SK-N-SH treated with all-trans-retinoic acid at 6 μM for 48 hours (cell line): ENCODE data around the gene TSHZ2.

Experiments
- BACH2 ChIP-seq: fragments of 250-450 bp; sonication (Bioruptor Pico); IDR thresholded peaks from 2 replicates; pipeline ENCODE4 v1.9.0; 2021; ENCODE audit warnings: mild to moderate bottlenecking, borderline replicate concordance
- CSDC2 ChIP-seq: fragments of 250-450 bp; sonication (Bioruptor Pico); IDR thresholded peaks from 2 replicates; pipeline ENCODE4 v1.5.0; 2020; ENCODE audit warnings: mild to moderate bottlenecking, moderate library complexity
- ESRRG ChIP-seq: fragments of 250-450 bp; sonication (Bioruptor Pico); IDR thresholded peaks from 2 replicates; pipeline ENCODE4 v1.6.1; 2021; ENCODE audit warnings: mild to moderate bottlenecking
- ISL1 ChIP-seq: fragments of 250-450 bp; sonication (Bioruptor Pico); IDR thresholded peaks from 2 replicates; pipeline ENCODE4 v2.1.2; 2022; ENCODE audit warnings: mild to moderate bottlenecking, moderate library complexity
- RARB ChIP-seq: fragments of 250-450 bp; sonication (Bioruptor Pico); IDR thresholded peaks from 2 replicates; pipeline ENCODE4 v1.8.0; 2021; ENCODE audit warnings: mild to moderate bottlenecking, moderate library complexity
- TOX ChIP-seq: fragments of 250-450 bp; sonication (Bioruptor Pico); IDR thresholded peaks from 2 replicates; pipeline ENCODE4 v1.8.0; 2021; ENCODE audit warnings: mild to moderate bottlenecking, moderate library complexity, borderline replicate concordance
- ZFP30 ChIP-seq: fragments of 450-650 bp; formaldehyde crosslinking; IDR thresholded peaks from 2 replicates; pipeline ENCODE4 v1.5.0; 2022; ENCODE audit warnings: mild to moderate bottlenecking, moderate library complexity
- TF ChIP-seq, protein P1 (sequence below): fragments of 250-450 bp; sonication (Bioruptor Pico); IDR thresholded peaks from 2 replicates; pipeline ENCODE4 v1.8.0; 2020; ENCODE audit warnings: mild to moderate bottlenecking, moderate library complexity, borderline replicate concordance
- TF ChIP-seq, protein P2 (sequence below): fragments of 250-450 bp; sonication (Bioruptor Pico); IDR thresholded peaks from 2 replicates; pipeline ENCODE4 v1.8.0; 2021; ENCODE audit warnings: low read depth, mild to moderate bottlenecking, moderate library complexity, borderline replicate concordance
- TF ChIP-seq, protein P3 (sequence below): fragments of 250-450 bp; sonication (Bioruptor Pico); IDR thresholded peaks from 2 replicates; pipeline ENCODE4 v1.5.1; 2020; ENCODE audit warnings: low read depth, mild to moderate bottlenecking, moderate library complexity

DNA sequence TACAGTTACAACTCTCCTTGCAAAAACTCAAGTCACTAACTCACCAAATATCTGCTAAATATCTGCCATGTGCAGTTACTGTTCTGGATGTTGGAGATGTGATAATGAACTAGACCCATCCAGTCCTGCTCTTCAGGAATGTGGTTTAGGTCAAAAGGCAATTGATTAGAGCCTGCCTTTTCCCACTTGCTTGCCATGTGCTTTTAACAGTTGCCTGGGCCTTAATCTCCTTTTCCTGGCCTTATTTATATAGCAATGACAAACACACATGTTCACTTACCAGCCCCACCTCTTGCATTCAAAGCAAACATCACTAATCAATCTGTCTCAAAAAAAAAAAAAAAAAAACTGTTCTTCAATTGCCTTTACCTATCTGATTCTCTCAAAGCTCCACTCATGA is 422.3 kb downstream of the TSHZ2 start:
- TF ChIP-seq ISL1 (no peak), BACH2 (CRISPR knock-in tag) (no peak), ZFP30 (CRISPR knock-in tag) (no peak), ESRRG (CRISPR knock-in tag) (no peak), TOX (no peak), RARB (no peak), CSDC2 (no peak)
- TF ChIP-seq, protein P1, sequence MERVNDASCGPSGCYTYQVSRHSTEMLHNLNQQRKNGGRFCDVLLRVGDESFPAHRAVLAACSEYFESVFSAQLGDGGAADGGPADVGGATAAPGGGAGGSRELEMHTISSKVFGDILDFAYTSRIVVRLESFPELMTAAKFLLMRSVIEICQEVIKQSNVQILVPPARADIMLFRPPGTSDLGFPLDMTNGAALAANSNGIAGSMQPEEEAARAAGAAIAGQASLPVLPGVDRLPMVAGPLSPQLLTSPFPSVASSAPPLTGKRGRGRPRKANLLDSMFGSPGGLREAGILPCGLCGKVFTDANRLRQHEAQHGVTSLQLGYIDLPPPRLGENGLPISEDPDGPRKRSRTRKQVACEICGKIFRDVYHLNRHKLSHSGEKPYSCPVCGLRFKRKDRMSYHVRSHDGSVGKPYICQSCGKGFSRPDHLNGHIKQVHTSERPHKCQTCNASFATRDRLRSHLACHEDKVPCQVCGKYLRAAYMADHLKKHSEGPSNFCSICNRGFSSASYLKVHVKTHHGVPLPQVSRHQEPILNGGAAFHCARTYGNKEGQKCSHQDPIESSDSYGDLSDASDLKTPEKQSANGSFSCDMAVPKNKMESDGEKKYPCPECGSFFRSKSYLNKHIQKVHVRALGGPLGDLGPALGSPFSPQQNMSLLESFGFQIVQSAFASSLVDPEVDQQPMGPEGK: no peak
- TF ChIP-seq, protein P2, sequence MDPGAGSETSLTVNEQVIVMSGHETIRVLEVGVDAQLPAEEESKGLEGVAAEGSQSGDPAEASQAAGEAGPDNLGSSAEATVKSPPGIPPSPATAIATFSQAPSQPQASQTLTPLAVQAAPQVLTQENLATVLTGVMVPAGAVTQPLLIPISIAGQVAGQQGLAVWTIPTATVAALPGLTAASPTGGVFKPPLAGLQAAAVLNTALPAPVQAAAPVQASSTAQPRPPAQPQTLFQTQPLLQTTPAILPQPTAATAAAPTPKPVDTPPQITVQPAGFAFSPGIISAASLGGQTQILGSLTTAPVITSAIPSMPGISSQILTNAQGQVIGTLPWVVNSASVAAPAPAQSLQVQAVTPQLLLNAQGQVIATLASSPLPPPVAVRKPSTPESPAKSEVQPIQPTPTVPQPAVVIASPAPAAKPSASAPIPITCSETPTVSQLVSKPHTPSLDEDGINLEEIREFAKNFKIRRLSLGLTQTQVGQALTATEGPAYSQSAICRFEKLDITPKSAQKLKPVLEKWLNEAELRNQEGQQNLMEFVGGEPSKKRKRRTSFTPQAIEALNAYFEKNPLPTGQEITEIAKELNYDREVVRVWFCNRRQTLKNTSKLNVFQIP (CRISPR knock-in tag): no peak
- TF ChIP-seq, protein P3, sequence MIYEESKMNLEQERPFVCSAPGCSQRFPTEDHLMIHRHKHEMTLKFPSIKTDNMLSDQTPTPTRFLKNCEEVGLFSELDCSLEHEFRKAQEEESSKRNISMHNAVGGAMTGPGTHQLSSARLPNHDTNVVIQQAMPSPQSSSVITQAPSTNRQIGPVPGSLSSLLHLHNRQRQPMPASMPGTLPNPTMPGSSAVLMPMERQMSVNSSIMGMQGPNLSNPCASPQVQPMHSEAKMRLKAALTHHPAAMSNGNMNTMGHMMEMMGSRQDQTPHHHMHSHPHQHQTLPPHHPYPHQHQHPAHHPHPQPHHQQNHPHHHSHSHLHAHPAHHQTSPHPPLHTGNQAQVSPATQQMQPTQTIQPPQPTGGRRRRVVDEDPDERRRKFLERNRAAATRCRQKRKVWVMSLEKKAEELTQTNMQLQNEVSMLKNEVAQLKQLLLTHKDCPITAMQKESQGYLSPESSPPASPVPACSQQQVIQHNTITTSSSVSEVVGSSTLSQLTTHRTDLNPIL (CRISPR knock-in tag): no peak
